ENCODE measurements around the gene CAMK2G. TPM values are rescaled to one million over a fixed set of nuclear protein-coding genes. Genes with fewer than 3 reads are reported as not detected.

The CAMK2G gene
- total RNA-seq, result 22.6 and 25.7 TPM in 2 replicates

DNA sequence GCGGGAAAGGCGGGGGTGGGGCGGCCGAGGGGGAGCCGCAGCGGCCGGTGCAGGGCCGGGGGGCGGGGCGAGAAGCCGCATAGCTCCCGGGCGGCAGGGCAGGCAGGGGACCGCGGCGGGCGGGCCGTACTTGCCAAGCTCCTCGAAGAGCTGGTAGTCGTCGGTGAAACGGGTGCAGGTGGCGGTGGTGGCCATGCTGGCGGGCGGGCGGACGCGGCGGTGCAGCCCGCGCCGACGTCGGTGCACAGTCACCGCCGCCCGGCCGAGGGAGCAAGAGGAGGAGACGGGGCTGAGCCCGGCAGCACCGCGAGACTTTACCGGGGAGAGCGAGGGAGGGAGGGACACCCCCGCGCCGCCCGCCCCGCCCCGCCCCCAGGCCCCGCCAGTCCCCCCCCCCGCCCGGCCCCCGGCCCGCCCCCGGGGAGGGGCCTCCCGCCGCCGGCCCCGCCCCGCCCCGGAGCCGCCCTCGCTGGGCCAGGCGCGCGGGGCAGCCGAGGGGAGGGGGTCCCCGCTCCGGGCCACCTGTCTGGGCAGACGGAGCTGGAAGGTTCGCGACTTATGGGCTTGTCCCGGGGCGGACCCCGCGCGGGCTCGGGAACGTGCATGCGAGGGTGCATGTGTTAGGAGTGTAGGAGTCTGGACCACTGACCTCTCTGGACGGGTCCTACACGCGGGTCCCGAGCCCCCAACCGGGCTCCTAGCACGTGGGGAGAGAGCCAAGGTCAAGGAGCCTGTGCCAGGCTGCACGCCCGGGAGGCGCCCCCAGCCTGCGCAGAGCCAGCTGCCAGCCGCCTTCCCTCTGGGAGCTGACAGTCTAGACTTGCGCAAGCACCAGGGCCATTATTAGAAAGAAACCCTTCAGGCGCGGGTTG is at the start of gene CAMK2G:
TSS of gene CAMK2G (minus strand) at position 289 of the 872 bp plus-strand sequence. CDS start at position 195, 94 bp downstream.

DNA sequence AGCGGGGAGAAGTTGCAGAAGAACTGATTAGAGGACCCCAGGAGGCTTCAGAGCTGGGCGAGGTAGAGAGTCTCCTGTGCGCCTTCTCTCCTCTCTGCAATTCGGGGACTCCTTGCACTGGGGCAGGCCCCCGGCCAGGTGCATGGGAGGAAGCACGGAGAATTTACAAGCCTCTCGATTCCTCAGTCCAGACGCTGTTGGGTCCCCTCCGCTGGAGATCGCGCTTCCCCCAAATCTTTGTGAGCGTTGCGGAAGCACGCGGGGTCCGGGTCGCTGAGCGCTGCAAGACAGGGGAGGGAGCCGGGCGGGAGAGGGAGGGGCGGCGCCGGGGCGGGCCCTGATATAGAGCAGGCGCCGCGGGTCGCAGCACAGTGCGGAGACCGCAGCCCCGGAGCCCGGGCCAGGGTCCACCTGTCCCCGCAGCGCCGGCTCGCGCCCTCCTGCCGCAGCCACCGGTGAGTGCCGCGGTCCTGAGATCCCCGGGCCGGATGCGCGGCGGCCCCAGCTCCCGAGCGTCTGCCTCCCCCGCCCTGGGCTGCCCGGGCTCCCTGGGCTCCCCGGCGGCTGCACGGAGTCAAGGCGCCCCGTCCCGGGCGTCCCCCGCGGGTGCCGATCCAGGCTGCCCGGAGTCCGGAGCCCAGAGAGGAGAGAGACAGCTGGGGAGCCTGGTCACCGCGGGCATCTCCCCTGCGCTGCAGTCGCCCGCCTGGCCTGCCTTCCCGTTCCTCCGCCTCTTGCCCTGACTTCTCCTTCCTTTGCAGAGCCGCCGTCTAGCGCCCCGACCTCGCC is 36.6 kb upstream of the CAMK2G start, which contains the start of gene PLAU:
TSS of gene PLAU (plus strand) at position 369 of the 789 bp plus-strand sequence. CDS start 424 bp downstream, outside the sequence.

DNA sequence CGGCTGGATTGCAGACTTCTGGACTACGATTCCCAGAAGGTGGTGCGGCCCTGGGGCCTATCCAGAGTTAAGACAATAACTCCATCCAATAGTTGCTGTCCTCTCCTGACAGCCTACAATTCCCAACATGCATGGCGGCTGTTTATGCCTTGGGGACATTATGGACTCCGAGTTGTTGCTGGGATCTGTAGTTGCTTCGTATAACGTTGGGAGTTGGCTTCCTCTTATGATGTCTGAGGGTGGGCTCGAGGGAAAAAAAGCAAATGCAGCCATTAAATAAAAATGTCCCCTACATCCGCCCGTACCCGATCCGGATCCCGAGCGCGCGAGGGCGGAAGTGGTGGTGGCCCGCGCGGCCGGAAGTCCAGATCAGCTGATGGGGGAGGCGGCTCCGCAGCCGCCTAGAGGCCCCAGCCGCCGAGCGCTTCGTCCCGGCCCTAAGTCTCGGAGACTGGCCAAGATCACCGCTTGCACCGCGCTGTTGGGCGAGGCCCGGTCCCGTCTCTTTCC is 89.1 kb downstream of the CAMK2G start, which contains the start of gene ZSWIM8:
TSS of gene ZSWIM8 (plus strand) at position 396 of the 510 bp plus-strand sequence. CDS start 273 bp downstream, outside the sequence.

DNA sequence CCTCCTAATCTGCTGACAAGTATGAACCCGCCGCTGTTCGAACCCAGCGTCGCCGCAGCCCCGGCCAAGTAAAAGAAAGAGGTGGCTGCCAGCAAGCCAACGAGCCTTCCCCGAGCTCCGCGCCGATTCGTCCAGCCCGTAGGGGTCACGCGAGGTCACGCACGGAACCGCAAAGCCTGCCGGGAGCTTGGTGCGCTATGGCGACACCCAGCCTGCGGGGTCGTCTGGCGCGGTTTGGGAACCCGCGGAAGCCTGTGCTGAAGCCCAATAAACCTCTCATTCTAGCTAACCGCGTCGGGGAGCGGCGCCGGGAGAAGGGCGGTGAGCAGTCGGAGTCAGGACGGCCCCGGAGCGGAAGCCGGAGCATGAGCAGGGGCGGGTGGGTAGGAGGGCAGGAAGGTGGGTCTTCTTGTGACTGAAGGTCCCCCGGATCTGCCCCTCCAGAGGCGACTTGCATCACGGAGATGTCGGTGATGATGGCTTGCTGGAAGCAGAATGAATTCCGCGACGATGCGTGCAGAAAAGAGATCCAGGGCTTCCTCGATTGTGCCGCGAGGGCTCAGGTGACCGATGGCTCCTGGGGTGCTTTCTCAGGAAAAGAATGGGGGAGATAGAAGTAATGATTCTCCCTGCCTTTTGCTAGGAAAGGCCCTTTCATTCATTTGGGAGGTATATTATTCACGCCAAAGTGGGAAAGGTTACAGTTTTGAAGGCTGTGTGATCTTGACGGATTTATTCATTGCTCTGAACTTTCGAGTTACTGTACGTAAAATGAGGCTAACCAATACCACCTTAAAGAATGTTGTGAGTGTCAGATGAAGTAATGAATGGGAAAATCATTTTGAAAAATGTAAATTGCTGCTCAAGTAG is 92.2 kb downstream of the CAMK2G start, which contains the start of gene CHCHD1:
TSS of gene CHCHD1 (plus strand) at position 170 of the 870 bp plus-strand sequence. CDS start at position 198, 28 bp downstream.

Other genes with a start within 250 kb of the CAMK2G start
- gene MYOZ1, start 233.1 kb downstream of the CAMK2G start, total RNA-seq, result 0.06 TPM in 1 of 2 replicates, not detected in the other
- under 0.01 TPM in 1 of 2 replicates, not detected in the other for gene SYNPO2L, start 218.5 kb downstream of the CAMK2G start, total RNA-seq
- 2.6 and 2.7 TPM in 2 replicates for gene AGAP5, start 176.4 kb downstream of the CAMK2G start, total RNA-seq
- 73.2 and 81.0 TPM in 2 replicates for gene SEC24C, start 130.2 kb downstream of the CAMK2G start, total RNA-seq
- gene CHCHD1, start 92.5 kb downstream of the CAMK2G start, total RNA-seq, result 21.7 and 24.0 TPM in 2 replicates
- 45.9 and 48.9 TPM in 2 replicates for gene ZSWIM8, start 88.9 kb downstream of the CAMK2G start, total RNA-seq
- gene NDST2, start 63.0 kb downstream of the CAMK2G start, total RNA-seq, result 9.2 and 16.4 TPM in 2 replicates
- 37.4 and 45.2 TPM in 2 replicates for gene PLAU, start 36.6 kb upstream of the CAMK2G start, total RNA-seq
- 198 and 246 TPM in 2 replicates for gene VCL, start 123.6 kb upstream of the CAMK2G start, total RNA-seq

Measured in aortic smooth muscle cell (primary cell).